HG03159 (cell line): ENCODE measurements around the gene PCBP4.

Experiments used
- ATAC-seq: cut with Tn5 transposase; IDR thresholded peaks from one replicate; pipeline ENCODE4 v1.9.1; 2021; ENCODE audit warnings: mild to moderate bottlenecking, moderate library complexity; ENCODE audit not compliant: unreplicated experiment

Gene PCBP4

DNA sequence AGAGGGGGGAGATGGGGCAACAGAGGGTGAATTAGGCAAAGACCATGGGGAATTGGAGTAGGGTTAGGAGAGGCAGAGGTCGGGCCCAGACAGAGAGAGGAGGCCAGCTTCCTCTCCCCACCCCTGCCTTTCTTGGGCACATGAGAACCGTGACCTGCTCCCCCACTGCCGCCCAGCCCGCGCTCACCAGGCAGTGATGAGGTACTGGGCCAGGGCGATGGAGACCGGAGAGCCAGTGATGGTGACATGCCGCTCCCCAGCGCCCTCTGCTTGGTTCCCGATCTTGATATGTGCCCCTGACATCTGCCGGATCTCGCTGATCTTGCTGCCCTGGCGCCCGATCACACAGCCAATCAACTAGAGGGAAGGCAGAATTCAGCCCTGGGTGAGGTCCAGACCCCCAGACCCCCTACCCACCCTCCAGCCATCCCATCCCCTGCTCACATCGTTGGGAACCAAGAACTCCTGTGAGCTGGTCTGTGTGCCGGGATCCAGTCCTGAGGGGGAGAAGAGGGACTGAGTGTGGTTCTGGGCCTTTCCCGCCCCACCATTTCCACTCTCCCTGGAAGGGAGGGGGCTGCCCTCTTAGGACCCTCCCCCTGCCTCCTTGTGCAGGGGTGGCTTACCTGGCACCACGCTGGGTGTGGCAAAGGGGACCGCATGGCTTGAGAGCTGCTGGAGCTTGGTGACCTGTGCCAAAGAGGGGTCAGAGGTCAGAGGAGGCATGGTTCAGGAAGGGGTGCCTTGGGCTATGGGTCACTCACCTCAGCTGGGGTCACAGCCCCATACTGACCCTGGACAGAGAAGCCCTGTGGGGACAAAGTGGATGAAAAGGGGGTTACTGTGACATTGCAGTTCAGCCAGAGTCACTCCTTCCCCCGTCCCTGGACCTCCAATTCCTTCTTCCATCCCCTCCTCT is 8.4 kb downstream of the PCBP4 start:
- ATAC-seq: no peak

DNA sequence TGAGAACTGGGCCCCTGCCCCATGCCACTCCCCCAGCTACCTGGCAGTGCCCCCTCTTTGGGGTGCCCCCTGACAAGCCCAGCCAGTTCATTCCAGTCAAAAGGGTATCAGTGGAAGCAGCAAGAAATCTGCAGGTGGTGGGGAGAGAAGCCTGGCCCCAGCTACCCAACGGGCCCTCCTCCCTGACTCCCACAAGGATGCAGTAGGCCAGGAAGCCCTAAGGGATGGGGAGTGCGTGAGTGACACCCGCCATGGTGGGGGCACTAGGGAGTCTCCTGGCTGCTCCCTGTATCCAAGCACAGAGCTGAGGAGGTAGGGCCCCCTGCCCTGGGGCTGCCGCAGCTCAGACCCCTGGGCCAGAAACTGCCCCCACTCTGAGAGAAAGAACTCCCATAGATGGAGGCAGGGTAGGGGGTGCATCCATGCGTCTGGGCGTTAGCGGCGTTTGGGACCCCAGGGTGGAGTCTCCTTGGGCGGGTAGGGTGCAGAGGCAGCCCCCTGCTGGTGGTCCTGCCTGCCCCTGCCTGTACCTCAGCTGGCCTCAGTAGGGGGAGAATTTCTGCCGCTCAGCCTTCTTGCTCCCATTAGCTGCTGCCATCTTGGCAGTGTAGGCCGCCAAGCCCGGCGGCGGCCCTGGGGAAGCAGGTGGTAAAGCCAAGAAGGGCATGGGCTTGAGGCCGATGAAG is 9.6 kb downstream of the PCBP4 start:
- ATAC-seq: no peak

DNA sequence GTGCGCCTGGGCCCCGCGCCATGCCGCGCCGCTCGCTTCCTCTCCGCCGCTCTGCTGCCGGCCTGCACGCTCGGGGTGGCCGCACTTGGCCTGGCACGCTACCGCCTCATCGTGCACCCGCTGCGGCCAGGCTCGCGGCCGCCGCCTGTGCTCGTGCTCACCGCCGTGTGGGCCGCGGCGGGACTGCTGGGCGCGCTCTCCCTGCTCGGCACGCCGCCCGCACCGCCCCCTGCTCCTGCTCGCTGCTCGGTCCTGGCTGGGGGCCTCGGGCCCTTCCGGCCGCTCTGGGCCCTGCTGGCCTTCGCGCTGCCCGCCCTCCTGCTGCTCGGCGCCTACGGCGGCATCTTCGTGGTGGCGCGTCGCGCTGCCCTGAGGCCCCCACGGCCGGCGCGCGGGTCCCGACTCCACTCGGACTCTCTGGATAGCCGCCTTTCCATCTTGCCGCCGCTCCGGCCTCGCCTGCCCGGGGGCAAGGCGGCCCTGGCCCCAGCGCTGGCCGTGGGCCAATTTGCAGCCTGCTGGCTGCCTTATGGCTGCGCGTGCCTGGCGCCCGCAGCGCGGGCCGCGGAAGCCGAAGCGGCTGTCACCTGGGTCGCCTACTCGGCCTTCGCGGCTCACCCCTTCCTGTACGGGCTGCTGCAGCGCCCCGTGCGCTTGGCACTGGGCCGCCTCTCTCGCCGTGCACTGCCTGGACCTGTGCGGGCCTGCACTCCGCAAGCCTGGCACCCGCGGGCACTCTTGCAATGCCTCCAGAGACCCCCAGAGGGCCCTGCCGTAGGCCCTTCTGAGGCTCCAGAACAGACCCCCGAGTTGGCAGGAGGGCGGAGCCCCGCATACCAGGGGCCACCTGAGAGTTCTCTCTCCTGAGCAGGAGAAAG is 11.1 kb downstream of the PCBP4 start:
- no peak for ATAC-seq

- no peak for ATAC-seq
Observed at GRCh38 chr3:51955175-51955892, 11.9 kb downstream of the PCBP4 start, which contains the start of gene GPR62. Gene GPR62 (plus strand): TSS chr3:51955381. CDS start chr3:51955653, 272 bp downstream.

- no peak for ATAC-seq
Observed at GRCh38 chr3:51954713-51955112, 12.5 kb downstream of the PCBP4 start.

DNA sequence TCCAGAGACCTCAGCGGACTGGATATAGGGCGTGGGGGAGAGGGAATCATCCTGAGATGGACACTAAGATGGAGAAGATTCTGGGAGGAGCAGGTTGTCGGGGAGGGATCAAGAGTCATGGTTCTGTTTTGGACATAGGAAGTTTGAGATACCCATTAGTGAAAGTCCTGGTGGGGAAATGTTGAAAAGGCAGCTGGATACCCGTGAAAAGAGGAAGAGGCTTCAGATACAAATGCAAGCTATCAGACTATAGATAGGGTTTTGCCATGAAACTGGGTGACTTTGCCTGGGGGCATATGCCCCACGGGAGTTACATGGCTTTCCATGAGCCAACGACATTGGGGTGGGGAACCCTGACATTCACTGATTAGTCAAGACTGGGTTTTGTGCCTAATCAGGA is 13.1 kb downstream of the PCBP4 start:
- ATAC-seq: no peak

GRCh38 chr3:51953445-51953844 is 13.8 kb downstream of the PCBP4 start:
- ATAC-seq: no peak

DNA sequence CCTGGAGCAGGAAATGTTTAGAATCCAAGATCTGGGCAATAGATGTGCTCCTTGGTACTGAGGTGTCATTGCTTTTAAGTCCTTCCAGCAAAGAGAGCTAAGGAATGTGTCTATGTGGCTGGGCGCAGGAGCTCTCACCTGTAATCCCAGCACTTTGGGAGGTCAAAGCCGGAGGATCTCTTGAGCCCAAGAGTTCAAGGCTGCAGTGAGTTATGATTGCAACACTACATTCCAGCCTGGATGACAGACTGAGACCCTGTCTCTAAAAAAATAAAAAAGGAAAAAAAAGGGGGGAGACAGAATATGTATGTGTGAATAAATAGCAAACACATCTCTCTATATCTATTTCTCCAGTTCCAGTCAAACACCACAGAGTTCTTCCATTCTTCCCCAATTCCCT is 16.4 kb downstream of the PCBP4 start:
- no peak for ATAC-seq

DNA sequence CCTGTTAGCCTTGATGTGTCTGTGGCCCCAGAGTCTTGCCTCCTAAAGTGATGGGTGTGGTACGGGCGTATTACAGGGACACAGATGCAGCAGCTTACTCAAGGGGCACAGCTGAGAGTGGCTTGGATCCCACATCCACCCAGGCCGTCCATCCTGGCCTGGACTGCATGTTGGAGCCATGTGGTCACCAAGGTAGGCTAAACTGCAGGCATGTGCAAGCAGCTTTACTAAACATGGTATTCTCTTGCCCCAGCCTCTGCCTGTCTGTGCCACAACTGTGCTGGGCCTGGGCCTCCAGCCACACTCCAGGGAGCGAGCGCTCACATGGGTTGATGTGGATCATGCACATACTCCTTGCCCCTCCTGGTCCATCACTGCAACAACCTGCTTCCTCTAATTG is 18.1 kb downstream of the PCBP4 start:
- ATAC-seq: no peak

DNA sequence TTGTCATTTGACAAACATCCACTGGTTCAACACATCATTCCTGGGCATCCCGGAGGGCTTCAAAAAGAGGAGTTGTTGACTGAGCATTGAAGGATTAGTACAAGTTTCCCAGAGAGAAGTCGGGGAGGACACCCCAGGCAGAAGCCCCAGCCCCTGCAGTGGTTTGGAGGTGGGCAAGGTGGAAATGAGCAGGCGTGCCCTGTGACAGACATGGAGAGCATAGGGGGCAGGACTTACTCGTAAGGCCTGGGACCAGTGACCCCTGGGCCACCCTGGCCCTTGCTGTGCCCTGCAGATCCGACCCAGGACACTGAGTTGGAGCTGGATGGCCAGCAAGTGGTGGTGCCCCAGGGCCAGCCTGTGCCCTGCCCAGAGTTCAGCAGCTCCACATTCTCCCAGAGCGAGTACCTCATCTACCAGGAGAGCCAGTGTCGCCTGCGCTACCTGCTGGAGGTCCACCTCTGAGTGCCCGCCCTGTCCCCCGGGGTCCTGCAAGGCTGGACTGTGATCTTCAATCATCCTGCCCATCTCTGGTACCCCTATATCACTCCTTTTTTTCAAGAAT is 19.2 kb downstream of the PCBP4 start:
- ATAC-seq: no peak

GRCh38 chr3:51947215-51947900 is 19.9 kb downstream of the PCBP4 start:
- no peak for ATAC-seq

DNA sequence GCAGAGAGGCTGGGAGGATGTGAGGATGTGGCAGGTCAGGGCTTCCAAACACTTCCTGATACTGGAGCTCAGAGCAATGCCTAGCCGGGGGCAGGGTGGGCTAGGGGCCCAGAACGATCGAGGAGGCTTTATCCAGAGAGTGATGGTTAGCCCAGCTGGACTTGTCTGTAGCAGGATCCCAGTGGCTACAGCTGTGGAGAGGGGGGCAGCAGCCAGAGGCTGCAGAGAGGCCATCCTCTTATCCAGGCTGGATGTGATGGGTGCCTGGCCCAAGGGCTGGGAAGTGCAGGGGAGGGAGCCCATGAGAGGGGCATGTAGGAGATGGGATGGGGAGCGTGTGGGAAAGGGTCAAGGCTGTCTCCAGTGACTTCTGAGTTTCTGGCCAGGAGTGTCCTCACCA is 20.5 kb downstream of the PCBP4 start:
- no peak for ATAC-seq

GRCh38 chr3:51945926-51946705 is 21.1 kb downstream of the PCBP4 start:
- no peak for ATAC-seq

DNA sequence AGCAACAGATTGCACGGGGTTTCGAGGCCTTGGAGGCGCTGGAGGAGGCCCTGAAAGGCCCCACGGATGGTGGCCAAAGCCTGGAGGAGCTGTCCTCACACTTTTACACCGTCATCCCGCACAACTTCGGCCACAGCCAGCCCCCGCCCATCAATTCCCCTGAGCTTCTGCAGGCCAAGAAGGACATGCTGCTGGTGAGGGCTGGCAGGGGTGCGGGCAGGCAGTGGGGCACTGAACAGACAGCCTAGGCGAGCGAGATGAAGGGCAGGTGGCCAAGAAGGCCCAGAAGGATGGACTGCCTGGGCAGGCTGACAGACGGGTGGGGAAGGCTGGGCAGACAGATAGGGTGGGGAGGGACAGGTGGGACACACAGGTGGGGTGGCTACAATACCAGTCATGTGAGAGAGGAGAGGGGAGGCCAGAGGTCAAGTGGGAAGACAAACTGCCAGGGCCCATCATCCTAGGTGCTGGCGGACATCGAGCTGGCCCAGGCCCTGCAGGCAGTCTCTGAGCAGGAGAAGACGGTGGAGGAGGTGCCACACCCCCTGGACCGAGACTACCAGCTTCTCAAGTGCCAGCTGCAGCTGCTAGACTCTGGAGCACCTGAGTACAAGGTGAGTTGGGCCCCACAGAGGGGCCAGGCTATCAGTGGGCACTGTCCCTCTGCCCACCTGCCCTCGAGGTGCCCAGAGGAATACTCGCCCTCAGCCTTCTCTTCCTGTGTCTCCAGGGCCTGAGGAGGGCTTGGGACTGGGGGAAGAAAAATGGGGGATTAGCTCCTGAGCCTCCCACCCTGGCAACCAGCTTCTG is 22.0 kb downstream of the PCBP4 start:
- ATAC-seq: no peak

DNA sequence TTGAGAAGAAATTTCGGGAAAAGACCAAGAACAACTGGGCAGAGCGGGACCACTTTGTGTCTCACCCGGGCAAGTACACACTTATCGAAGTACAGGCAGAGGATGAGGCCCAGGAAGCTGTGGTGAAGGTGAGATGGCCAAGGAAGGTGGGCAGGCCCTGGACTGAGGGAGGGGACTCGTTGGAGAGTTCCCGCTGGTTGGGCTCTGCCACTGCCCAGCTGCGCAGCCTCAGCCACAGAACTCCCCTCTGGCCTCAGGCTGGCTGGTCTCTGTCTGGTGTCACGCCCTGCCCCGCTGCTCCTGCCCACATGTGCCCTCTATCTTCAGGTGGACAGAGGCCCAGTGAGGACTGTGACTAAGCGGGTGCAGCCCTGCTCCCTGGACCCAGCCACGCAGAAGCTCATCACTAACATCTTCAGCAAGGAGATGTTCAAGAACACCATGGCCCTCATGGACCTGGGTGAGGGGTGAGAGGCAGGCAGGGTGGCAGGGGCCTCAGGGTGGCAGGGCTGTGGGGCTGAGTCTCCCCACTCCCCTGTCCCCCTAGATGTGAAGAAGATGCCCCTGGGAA is 22.7 kb downstream of the PCBP4 start:
- no peak for ATAC-seq

GRCh38 chr3:51943451-51944391 is 23.5 kb downstream of the PCBP4 start:
- ATAC-seq: no peak
